ENCODE data around the gene DRC1. TPM values are rescaled to one million over a fixed set of nuclear protein-coding genes. Genes with fewer than 3 reads are reported as not detected.

DRC1 gene
- total and polyA plus RNA-seq, 2 donors (not counting 1 experiment from before 2014, with no cell fraction given), result under 0.01 to 0.10 TPM

GRCh38 chr2:26455670-26456439 lies 54.1 kb downstream of the DRC1 start:
- Histone ChIP-seq H2AFZ (ENCODE audit: low read length) (no peak overlapping the region), H3K4me2 (ENCODE audit: extremely low read depth, insufficient read depth, low read length) (no peak overlapping the region), H3K4me3 (replicated peaks in 1 of 4; ENCODE audit: control extremely low read depth in 1 of 4, insufficient read depth in 1 of 4, low read depth in 3 of 4, low read length in 4 of 4) (no peak overlapping the region), H4K20me1 (ENCODE audit: control insufficient read depth, extremely low read depth, insufficient read depth, low read length) (no peaks in the 10 kb centered on the region), H3K9ac (ENCODE audit: insufficient read depth, low read length) (no peak overlapping the region), H3K27me3 (ENCODE audit: control insufficient read depth, insufficient read depth, low read length) (no peaks in the 10 kb centered on the region), H3K36me3 (ENCODE audit: control insufficient read depth, insufficient read depth, low read length) (no peaks in the 10 kb centered on the region), H3K79me2 (ENCODE audit: control insufficient read depth, insufficient read depth, low read length) (no peaks in the 10 kb centered on the region), H3K9me3 (ENCODE audit: control insufficient read depth, insufficient read depth, low read depth, low read length) (no peaks in the 10 kb centered on the region), H3K4me1 (ENCODE audit: control insufficient read depth, extremely low read depth, insufficient read depth, low read length) (no peaks in the 10 kb centered on the region), H3K27ac (ENCODE audit: insufficient read depth, low read length) (no peak overlapping the region)
- no peak for TF ChIP-seq EZH2 (IDR thresholded peaks at IDR 0.05; ENCODE audit: low read length, missing control alignments)
- TF ChIP-seq CTCF (conservative IDR thresholded peaks at IDR 0.05 in 1 of 2, IDR thresholded peaks at IDR 0.05 in 1 of 2; ENCODE audit: low read depth in 1 of 2, low read length in 2 of 2), result no peak
- DNase-seq (ENCODE audit: low read depth in 2 of 2), result no peak

- Histone ChIP-seq H3K79me2 (ENCODE audit: control insufficient read depth, insufficient read depth, low read length) (no peaks in the 10 kb centered on the region), H3K9me3 (ENCODE audit: control insufficient read depth, insufficient read depth, low read depth, low read length) (no peaks in the 10 kb centered on the region), H3K4me2 (ENCODE audit: extremely low read depth, insufficient read depth, low read length) (no peak overlapping the region)
Measured at GRCh38 chr2:26456440-26457250, 54.9 kb downstream of the DRC1 start.

More at GRCh38 chr2:26456440-26457250, 54.9 kb downstream of the DRC1 start:
- no peaks in the 10 kb centered on the region for H4K20me1 ChIP-seq (ENCODE audit: control insufficient read depth, extremely low read depth, insufficient read depth, low read length)
- H2AFZ ChIP-seq (ENCODE audit: low read length), result no peak overlapping the region
- H3K36me3 ChIP-seq (ENCODE audit: control insufficient read depth, insufficient read depth, low read length), result no peaks in the 10 kb centered on the region
- H3K9ac ChIP-seq (ENCODE audit: insufficient read depth, low read length), result no peak overlapping the region
- no peaks in the 10 kb centered on the region for H3K4me1 ChIP-seq (ENCODE audit: control insufficient read depth, extremely low read depth, insufficient read depth, low read length)
- DNase-seq (ENCODE audit: low read depth in 2 of 2), result no peak
- no peak overlapping the region for H3K4me3 ChIP-seq (replicated peaks in 1 of 4; ENCODE audit: control extremely low read depth in 1 of 4, insufficient read depth in 1 of 4, low read depth in 3 of 4, low read length in 4 of 4)
- no peak overlapping the region for H3K27ac ChIP-seq (ENCODE audit: insufficient read depth, low read length)
- TF ChIP-seq EZH2 (IDR thresholded peaks at IDR 0.05; ENCODE audit: low read length, missing control alignments) (no peak), CTCF (conservative IDR thresholded peaks at IDR 0.05 in 1 of 2, IDR thresholded peaks at IDR 0.05 in 1 of 2; ENCODE audit: low read depth in 1 of 2, low read length in 2 of 2) (no peak)
- no peaks in the 10 kb centered on the region for H3K27me3 ChIP-seq (ENCODE audit: control insufficient read depth, insufficient read depth, low read length)
